ENCODE measurements around the gene RAB29.

GRCh38 chr1:205785446-205785845 is 10.2 kb upstream of the RAB29 start:
- TF ChIP-seq CTCF (IDR thresholded peaks at IDR 0.05; ENCODE audit: extremely low read depth in 1 of 2, insufficient read depth in 1 of 2, low read depth in 1 of 2, low read length in 2 of 2) (no peak), POLR2AphosphoS5 (IDR thresholded peaks at IDR 0.05; ENCODE audit: insufficient read depth, low read depth, low read length) (no peak), POLR2A (IDR thresholded peaks at IDR 0.05; ENCODE audit: low read depth, low read length) (no peak), EZH2 (IDR thresholded peaks at IDR 0.05; ENCODE audit: borderline replicate concordance, low read depth, low read length, severe bottlenecking) (no peak), JUN (IDR thresholded peaks at IDR 0.05; ENCODE audit: borderline replicate concordance, insufficient read depth, insufficient read length, low read depth) (no peak), MAX (IDR thresholded peaks at IDR 0.05; ENCODE audit: insufficient read depth, insufficient read length) (no peak), GATA2 (IDR thresholded peaks at IDR 0.05; ENCODE audit: insufficient read depth, insufficient read length, low read depth, low read length) (no peak), FOS (IDR thresholded peaks at IDR 0.05; ENCODE audit: borderline replicate concordance, insufficient read depth, low read length) (no peak)

Data from endothelial cell of umbilical vein (primary cell).